CD14-positive monocyte (primary cell): ENCODE data around the gene BFSP2. TPM values are rescaled to one million over a fixed set of nuclear protein-coding genes. Genes with fewer than 3 reads are reported as not detected.

Source experiments
- DNase-seq, 3 donors: peaks; one replicate each; pipeline ENCODE4 v3.0.0-alpha.2; 2011 to 2022
- H2AFZ ChIP-seq: 2 replicates; pipeline ENCODE4 v1.6.0; 2012; ENCODE audit warnings: mild to moderate bottlenecking, low read depth, low read length, inconsistent platforms; ENCODE audit not compliant: insufficient read depth, poor library complexity, severe bottlenecking
- H3K27ac ChIP-seq, 2 donors: 1 replicate in 1 of 2; 2 replicates in 1 of 2; pipeline ENCODE4 v1.5.1; 2012 to 2013; ENCODE audit warnings: low read length in 2 of 2, control low read depth in 1 of 2, inconsistent platforms in 1 of 2, low read depth in 1 of 2, mild to moderate bottlenecking in 1 of 2
- H3K27me3 ChIP-seq, 2 donors: one replicate each; pipeline versions ENCODE4 v1.6.0 to v1.6.1; 2011 to 2013; ENCODE audit warnings: low read length in 2 of 2; ENCODE audit not compliant: control insufficient read depth in 2 of 2, insufficient read depth in 2 of 2
- H3K36me3 ChIP-seq, 2 donors: replicated peaks in 1 of 2; 1 replicate in 1 of 2; 2 replicates in 1 of 2; pipeline versions ENCODE4 v1.5.1 to v1.6.1; 2012 to 2013; ENCODE audit warnings: low read length in 2 of 2, control low read depth in 1 of 2, inconsistent platforms in 1 of 2, mild to moderate bottlenecking in 1 of 2; ENCODE audit not compliant: insufficient read depth in 2 of 2, control insufficient read depth in 1 of 2
- H3K4me1 ChIP-seq, 2 donors: 1 replicate in 1 of 2; 2 replicates in 1 of 2; pipeline versions ENCODE4 v1.5.1 to v1.6.1; 2012 to 2013; ENCODE audit warnings: low read length in 2 of 2, control low read depth in 1 of 2, inconsistent platforms in 1 of 2, mild to moderate bottlenecking in 1 of 2, moderate library complexity in 1 of 2; ENCODE audit not compliant: insufficient read depth in 2 of 2, control insufficient read depth in 1 of 2
- H3K4me2 ChIP-seq: replicated peaks from 2 replicates; pipeline ENCODE3; 2012; ENCODE audit warnings: low read length, moderate library complexity, mild to moderate bottlenecking; ENCODE audit not compliant: poor library complexity, severe bottlenecking; ENCODE audit errors: extremely low read depth
- H3K4me3 ChIP-seq, 3 experiments: fragments of 200-600 bp in 1 of 3; sonication (generic) in 1 of 3; replicated peaks in 1 of 3; 1 replicate in 2 of 3; 2 replicates in 1 of 3; pipeline ENCODE4 v1.5.1; 2011 to 2013; ENCODE audit warnings: low read length in 3 of 3, mild to moderate bottlenecking in 3 of 3, control low read depth in 2 of 3, low read depth in 2 of 3, inconsistent platforms in 1 of 3, moderate library complexity in 1 of 3
- H3K79me2 ChIP-seq: 2 replicates; pipeline ENCODE4 v1.6.0; 2012; ENCODE audit warnings: mild to moderate bottlenecking, control low read depth, inconsistent platforms, low read length, moderate library complexity; ENCODE audit not compliant: insufficient read depth
- H3K9ac ChIP-seq: 2 replicates; pipeline ENCODE4 v1.6.0; 2017; ENCODE audit warnings: low read length, mild to moderate bottlenecking; ENCODE audit not compliant: insufficient read depth, poor library complexity, severe bottlenecking
- H3K9me3 ChIP-seq, 2 donors: replicated peaks in 1 of 2; 1 replicate in 1 of 2; 2 replicates in 1 of 2; pipeline versions ENCODE4 v1.5.1 to v1.6.1; 2012 to 2013; ENCODE audit warnings: low read length in 2 of 2, control low read depth in 1 of 2; ENCODE audit not compliant: control insufficient read depth in 1 of 2, insufficient read depth in 1 of 2
- H4K20me1 ChIP-seq: 2 replicates; pipeline ENCODE4 v1.6.0; 2012; ENCODE audit warnings: mild to moderate bottlenecking, low read length, control low read depth, moderate library complexity; ENCODE audit not compliant: insufficient read depth
- H3K27ac Mint-ChIP-seq, 7 donors: one replicate each; pipeline ENCODE4 v1.8.0; 2020; ENCODE audit warnings: mild to moderate bottlenecking in 7 of 7, mixed read lengths in 7 of 7, moderate library complexity in 6 of 7, inconsistent platforms in 2 of 7
- H3K27me3 Mint-ChIP-seq, 3 donors: one replicate each; pipeline ENCODE4 v1.8.0; 2021 to 2022; ENCODE audit warnings: low read depth in 3 of 3, mild to moderate bottlenecking in 3 of 3, mixed read lengths in 3 of 3, moderate library complexity in 3 of 3, inconsistent platforms in 1 of 3
- H3K36me3 Mint-ChIP-seq, 2 donors: one replicate each; pipeline ENCODE4 v1.8.0; 2020; ENCODE audit warnings: mixed read lengths in 2 of 2, inconsistent platforms in 1 of 2, mild to moderate bottlenecking in 1 of 2
- H3K4me1 Mint-ChIP-seq: one replicate; pipeline ENCODE4 v1.8.0; 2020; ENCODE audit warnings: mild to moderate bottlenecking, mixed read lengths
- H3K4me3 Mint-ChIP-seq, 2 donors: one replicate each; pipeline ENCODE4 v1.8.0; 2020; ENCODE audit warnings: mild to moderate bottlenecking in 2 of 2, mixed read lengths in 2 of 2, moderate library complexity in 1 of 2
- H3K9me3 Mint-ChIP-seq, 7 donors: one replicate each; pipeline ENCODE4 v1.8.0; 2020 to 2022; ENCODE audit warnings: mixed read lengths in 7 of 7, mild to moderate bottlenecking in 6 of 7, moderate library complexity in 6 of 7, inconsistent platforms in 2 of 7
- WGBS: methylation state at CpG from one replicate; pipeline ENCODE4 v1.1.5; 2013; ENCODE audit warnings: missing lambda C conversion rate; ENCODE audit not compliant: insufficient coverage; 5-methylcytosine and 5-hydroxymethylcytosine counted together
- intact Hi-C, 2 donors: fragments of 100-400 bp; cut with micrococcal nuclease; formaldehyde crosslinking; loops; one replicate each; pipeline versions ENCODE4 v1.15.0 to v1.15.1; 2023
- polyA plus RNA-seq, 3 donors: library from polyadenylated mRNA; depleted of rRNA in 1 of 3; unstranded in 2 of 3; stranded (reverse) in 1 of 3; fragments of 300-500 nt in 2 of 3; fragments of >200 nt in 1 of 3; fragmentation: Illumina TruSeq in 2 of 3; gene quantifications; 1 replicate in 2 of 3; 2 replicates in 1 of 3; pipeline ENCODE4 v1.2.3, GENCODE V29; 2012 to 2021
- TF ChIP-seq, protein P1 (sequence below): fragments of 200-600 bp; IDR thresholded peaks from one replicate; pipeline ENCODE4 v1.8.0; 2022; ENCODE audit warnings: antibody characterized with exemption, mild to moderate bottlenecking

Gene BFSP2
- polyA plus RNA-seq, 3 donors = not detected

DNA sequence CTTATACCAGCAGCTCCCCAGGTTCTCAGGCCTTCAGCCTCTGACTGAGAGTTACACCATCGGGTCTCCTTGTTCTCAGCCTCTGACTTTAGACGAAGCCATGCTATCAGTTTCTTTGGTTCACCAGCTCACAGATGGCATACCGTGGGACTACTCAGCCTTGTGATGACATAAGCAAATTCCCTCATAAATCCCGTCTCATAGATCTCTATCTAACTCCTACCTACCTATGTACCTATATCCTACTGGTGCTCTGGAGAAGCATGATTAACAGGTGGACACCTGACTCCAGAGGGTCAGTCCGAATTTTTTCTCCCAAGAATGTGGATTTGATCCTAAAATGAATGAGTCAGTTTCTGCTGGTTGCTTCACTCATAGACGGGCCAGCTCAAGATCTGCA lies 114.6 kb downstream of the BFSP2 start:
- Histone ChIP-seq H3K4me2 (no peak overlapping the region), H3K4me3 (no peak overlapping the region), H4K20me1 (no peaks in the 10 kb centered on the region), H3K9ac (no peak overlapping the region), H3K9me3 (no peaks in the 10 kb centered on the region), H3K79me2 (no peaks in the 10 kb centered on the region), H3K27me3 (no peaks in the 10 kb centered on the region), H3K4me1 (no peaks in the 10 kb centered on the region), H3K36me3 (no peaks in the 10 kb centered on the region), H2AFZ (no peak overlapping the region), H3K27ac (no peak overlapping the region)
- no peak overlapping the region for H3K27ac Mint-ChIP-seq
- intact Hi-C loops = no loop called here
- H3K4me1 Mint-ChIP-seq = peaks cover 2% of the 10 kb centered on the region
- no peaks in the 10 kb centered on the region for H3K9me3 Mint-ChIP-seq
- 98% methylated on average over 4 of the region's 6 CpGs for WGBS
- no peaks in the 10 kb centered on the region for H3K36me3 Mint-ChIP-seq
- H3K27me3 Mint-ChIP-seq = no peaks in the 10 kb centered on the region
- no peak overlapping the region for H3K4me3 Mint-ChIP-seq
- TF ChIP-seq, protein P1, sequence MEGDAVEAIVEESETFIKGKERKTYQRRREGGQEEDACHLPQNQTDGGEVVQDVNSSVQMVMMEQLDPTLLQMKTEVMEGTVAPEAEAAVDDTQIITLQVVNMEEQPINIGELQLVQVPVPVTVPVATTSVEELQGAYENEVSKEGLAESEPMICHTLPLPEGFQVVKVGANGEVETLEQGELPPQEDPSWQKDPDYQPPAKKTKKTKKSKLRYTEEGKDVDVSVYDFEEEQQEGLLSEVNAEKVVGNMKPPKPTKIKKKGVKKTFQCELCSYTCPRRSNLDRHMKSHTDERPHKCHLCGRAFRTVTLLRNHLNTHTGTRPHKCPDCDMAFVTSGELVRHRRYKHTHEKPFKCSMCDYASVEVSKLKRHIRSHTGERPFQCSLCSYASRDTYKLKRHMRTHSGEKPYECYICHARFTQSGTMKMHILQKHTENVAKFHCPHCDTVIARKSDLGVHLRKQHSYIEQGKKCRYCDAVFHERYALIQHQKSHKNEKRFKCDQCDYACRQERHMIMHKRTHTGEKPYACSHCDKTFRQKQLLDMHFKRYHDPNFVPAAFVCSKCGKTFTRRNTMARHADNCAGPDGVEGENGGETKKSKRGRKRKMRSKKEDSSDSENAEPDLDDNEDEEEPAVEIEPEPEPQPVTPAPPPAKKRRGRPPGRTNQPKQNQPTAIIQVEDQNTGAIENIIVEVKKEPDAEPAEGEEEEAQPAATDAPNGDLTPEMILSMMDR = no peak
- no peak for DNase-seq

DNA sequence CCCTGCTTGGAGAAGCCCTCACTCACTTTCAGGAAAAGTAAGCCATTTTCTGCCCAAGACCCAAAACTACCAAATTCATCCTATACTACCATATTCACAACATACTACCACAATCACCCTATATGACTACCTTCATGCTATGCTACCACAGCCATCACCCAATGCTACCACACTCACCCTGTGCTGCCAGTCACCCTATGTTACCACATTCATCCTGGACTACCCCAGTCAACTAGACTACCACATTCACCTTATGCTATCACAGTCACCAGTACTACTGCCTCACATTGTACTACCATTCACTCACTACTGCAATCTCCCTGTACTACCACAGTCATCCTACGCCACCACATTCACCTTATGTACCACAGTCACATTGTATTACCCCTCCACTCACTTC lies 115.3 kb downstream of the BFSP2 start:
- Histone ChIP-seq H3K4me1 (no peaks in the 10 kb centered on the region), H3K27me3 (no peaks in the 10 kb centered on the region), H3K4me2 (no peak overlapping the region), H3K9ac (no peak overlapping the region), H3K9me3 (no peaks in the 10 kb centered on the region), H3K79me2 (no peaks in the 10 kb centered on the region), H4K20me1 (no peaks in the 10 kb centered on the region), H3K36me3 (no peaks in the 10 kb centered on the region), H3K4me3 (no peak overlapping the region), H3K27ac (no peak overlapping the region), H2AFZ (no peak overlapping the region)
- no peak for DNase-seq
- Mint-ChIP-seq H3K4me3 (no peak overlapping the region), H3K4me1 (no peaks in the 10 kb centered on the region), H3K9me3 (no peaks in the 10 kb centered on the region), H3K27me3 (no peaks in the 10 kb centered on the region), H3K27ac (no peak overlapping the region), H3K36me3 (no peaks in the 10 kb centered on the region)
- intact Hi-C loops = no loop called here
- WGBS = 100% methylated on average over 1 of the region's 1 CpG
- TF ChIP-seq, protein P1 = no peak
